GM13976 (cell line): Measurements from ENCODE around the gene RAD9A.

Experiments
- DNase-seq: peaks from one replicate; pipeline ENCODE4 v3.0.0; 2012; ENCODE audit warnings: low spot score
- CTCF ChIP-seq: IDR thresholded peaks from 2 replicates; pipeline ENCODE4 v1.5.1; 2012; ENCODE audit warnings: borderline replicate concordance, mild to moderate bottlenecking; ENCODE audit not compliant: insufficient read depth; ENCODE audit errors: extremely low read depth, missing control alignments, control extremely low read depth
- in situ Hi-C: fragments of 300-500 bp; cut with MboI; formaldehyde crosslinking; loops from one replicate; pipeline ENCODE4 v1.12.0; 2022; ENCODE audit warnings: low sequenced_read_pairs, mixed read lengths, inconsistent platforms; ENCODE audit not compliant: unreplicated experiment

The RAD9A gene

GRCh38 chr11:67441098-67441563 lies 49.3 kb downstream of the RAD9A start:
- in situ Hi-C loops = no loop called here
- no peak for TF ChIP-seq CTCF
- DNase-seq = no peak

- DNase-seq = no peak
- in situ Hi-C loops = no loop called here
- no peak for TF ChIP-seq CTCF
These were observed 50.1 kb downstream of the RAD9A start for GRCh38 chr11:67441731-67442351.

- no peak for TF ChIP-seq CTCF
- no peak for DNase-seq
These were observed 51.0 kb downstream of the RAD9A start for GRCh38 chr11:67442504-67443404.

GRCh38 chr11:67445515-67445914 lies 53.7 kb downstream of the RAD9A start:
- in situ Hi-C loops = no loop called here
- no peak for DNase-seq
- TF ChIP-seq CTCF = no peak

More at GRCh38 chr11:67442504-67443404, 51.0 kb downstream of the RAD9A start:
- in situ Hi-C loops = no loop called here
